Measurements from ENCODE around the gene TLE5.

TLE5 gene

DNA sequence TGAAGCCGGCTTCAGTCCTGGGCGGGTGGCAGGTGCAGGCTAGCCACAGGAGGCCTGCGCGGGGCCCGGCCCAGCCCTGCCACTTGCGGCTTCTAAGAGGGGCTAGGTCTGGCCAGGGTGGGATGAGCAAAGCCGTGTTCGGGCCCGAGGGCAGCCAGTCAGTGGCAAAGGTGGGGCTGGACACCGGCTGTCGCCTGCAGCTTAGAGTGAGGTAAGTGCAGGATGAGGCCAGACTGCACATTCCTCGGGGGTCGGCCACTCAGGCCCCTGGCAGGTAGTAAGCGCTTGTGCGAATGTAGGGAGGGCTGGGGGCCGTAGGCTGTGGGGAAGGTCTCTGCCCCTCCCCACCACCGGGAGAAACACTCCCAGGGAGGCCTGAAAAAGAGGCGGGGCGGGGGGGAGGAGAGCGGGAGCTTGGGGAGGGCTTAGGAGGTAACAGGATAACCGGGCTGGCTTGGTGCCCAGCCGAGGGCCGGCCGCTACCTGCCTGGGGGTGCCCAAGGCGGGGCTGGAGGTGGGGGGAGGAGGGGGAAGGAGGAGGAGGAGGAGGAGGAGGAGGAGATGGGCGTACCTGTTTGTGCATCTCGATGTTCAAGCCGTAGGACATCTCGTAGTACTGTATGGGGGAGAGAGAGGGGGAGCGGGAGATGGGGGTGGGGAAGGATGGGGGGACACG lies 6.4 kb downstream of the TLE5 start:
- Histone ChIP-seq H2AFZ (no peak overlapping the region), H3K9me3 (ENCODE audit: control insufficient read depth, low read length) (no peaks in the 10 kb centered on the region), H3K27me3 (ENCODE audit: control insufficient read depth, insufficient read depth, low read length) (no peaks in the 10 kb centered on the region), H3K27ac (peak overlapping the region; percentile 93), H3K4me2 (ENCODE audit: low read length) (peak overlapping the region; percentile 56), H3K79me2 (peaks cover 3% of the 10 kb centered on the region), H3K36me3 (ENCODE audit: control insufficient read depth, insufficient read depth, low read length) (no peaks in the 10 kb centered on the region), H3K4me1 (peaks cover 43% of the 10 kb centered on the region), H3K9ac (no peak overlapping the region), H3K4me3 (ENCODE audit: low read depth, low read length) (no peak overlapping the region)
- TF ChIP-seq, protein P1, sequence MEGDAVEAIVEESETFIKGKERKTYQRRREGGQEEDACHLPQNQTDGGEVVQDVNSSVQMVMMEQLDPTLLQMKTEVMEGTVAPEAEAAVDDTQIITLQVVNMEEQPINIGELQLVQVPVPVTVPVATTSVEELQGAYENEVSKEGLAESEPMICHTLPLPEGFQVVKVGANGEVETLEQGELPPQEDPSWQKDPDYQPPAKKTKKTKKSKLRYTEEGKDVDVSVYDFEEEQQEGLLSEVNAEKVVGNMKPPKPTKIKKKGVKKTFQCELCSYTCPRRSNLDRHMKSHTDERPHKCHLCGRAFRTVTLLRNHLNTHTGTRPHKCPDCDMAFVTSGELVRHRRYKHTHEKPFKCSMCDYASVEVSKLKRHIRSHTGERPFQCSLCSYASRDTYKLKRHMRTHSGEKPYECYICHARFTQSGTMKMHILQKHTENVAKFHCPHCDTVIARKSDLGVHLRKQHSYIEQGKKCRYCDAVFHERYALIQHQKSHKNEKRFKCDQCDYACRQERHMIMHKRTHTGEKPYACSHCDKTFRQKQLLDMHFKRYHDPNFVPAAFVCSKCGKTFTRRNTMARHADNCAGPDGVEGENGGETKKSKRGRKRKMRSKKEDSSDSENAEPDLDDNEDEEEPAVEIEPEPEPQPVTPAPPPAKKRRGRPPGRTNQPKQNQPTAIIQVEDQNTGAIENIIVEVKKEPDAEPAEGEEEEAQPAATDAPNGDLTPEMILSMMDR (IDR thresholded peaks at IDR 0.05): no peak

DNA sequence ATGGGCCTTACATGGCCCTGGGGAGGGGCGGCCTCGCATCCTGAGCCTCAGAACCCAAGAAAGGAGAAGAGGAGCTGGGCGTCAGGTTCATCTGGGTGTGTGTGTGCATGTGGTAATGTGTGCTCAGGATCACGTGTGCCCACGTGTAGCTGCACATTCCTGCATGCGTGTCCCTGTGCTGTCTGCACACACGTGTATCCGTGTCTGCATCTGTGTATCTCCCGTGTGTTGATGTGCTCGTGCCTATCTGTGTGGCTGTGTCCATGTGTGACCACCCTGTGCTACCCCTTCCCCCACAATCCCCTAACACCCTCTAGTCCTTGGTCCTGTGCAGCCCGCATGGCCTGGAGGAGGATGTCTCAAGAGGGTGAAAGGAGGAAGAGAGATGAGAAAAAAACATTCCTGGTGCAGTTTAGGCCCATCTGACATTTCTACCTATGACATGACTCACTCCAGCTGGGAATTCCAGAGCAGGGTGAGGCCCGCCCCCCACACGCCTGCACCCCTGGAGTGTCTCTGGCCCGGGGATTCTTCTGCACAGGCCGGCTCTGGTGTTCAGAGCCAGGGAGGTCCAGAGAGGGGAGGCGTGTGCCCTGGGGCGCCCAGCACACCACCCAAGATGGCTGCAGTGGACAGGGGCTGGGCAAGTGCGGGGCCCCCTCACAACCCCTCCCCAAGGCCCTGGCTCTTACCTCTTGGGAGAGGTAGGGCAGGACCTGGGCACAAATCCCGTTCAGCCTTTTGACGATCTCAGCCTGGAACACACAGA lies 7.1 kb downstream of the TLE5 start:
- TF ChIP-seq, protein P1 (IDR thresholded peaks at IDR 0.05): no peak
- Histone ChIP-seq H3K27me3 (ENCODE audit: control insufficient read depth, insufficient read depth, low read length) (no peaks in the 10 kb centered on the region), H3K9ac (no peak overlapping the region), H3K36me3 (ENCODE audit: control insufficient read depth, insufficient read depth, low read length) (no peaks in the 10 kb centered on the region), H3K4me3 (ENCODE audit: low read depth, low read length) (no peak overlapping the region), H3K4me1 (peaks cover 43% of the 10 kb centered on the region), H3K4me2 (ENCODE audit: low read length) (peak overlapping the region; percentile 56), H3K27ac (peak overlapping the region; percentile 2), H3K79me2 (peaks cover 3% of the 10 kb centered on the region), H2AFZ (no peak overlapping the region), H3K9me3 (ENCODE audit: control insufficient read depth, low read length) (no peaks in the 10 kb centered on the region)

DNA sequence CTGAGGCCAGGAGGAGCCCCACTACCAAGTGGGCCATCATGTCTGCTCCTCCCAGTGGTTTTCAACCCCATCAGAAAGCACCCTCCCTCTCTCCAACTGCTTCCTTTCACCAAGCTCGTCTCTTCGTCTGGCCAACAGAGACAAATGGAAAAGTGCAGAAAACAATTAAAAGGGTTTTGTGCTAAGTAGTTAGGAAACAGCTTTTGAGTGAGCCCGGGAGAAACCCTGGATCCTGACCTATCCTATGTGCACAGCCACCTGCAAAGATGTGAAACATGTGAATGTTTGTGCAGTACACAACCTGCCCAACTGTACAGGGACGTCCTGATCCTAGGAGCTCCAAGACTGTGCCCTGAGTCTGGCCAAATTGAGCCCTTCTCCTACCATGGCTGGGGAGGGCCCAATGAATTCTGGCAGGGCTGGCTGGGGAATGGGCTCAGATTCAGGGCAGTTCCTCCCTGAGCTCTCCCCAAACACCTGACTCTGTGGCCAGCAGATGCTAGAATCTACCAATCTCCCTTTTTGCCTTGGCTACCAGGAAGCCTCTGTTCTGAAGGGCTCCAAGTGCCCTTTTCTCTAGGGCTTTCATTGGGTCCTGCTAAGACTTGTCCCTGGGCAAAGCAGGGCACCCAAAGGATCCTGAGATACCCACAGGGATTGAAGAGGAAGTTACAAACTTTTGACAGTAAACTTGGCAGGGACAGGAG lies 7.9 kb downstream of the TLE5 start:
- TF ChIP-seq, protein P1 (IDR thresholded peaks at IDR 0.05): no peak
- no peaks in the 10 kb centered on the region for H3K9me3 ChIP-seq (ENCODE audit: control insufficient read depth, low read length)
- no peak overlapping the region for H3K9ac ChIP-seq
- H3K4me2 ChIP-seq (ENCODE audit: low read length): no peak overlapping the region
- H3K4me3 ChIP-seq (ENCODE audit: low read depth, low read length): no peak overlapping the region
- H3K27ac ChIP-seq: no peak overlapping the region
- H3K4me1 ChIP-seq: peaks cover 42% of the 10 kb centered on the region
- no peaks in the 10 kb centered on the region for H3K36me3 ChIP-seq (ENCODE audit: control insufficient read depth, insufficient read depth, low read length)
- no peaks in the 10 kb centered on the region for H3K27me3 ChIP-seq (ENCODE audit: control insufficient read depth, insufficient read depth, low read length)
- no peak overlapping the region for H2AFZ ChIP-seq
- no peaks in the 10 kb centered on the region for H3K79me2 ChIP-seq

DNA sequence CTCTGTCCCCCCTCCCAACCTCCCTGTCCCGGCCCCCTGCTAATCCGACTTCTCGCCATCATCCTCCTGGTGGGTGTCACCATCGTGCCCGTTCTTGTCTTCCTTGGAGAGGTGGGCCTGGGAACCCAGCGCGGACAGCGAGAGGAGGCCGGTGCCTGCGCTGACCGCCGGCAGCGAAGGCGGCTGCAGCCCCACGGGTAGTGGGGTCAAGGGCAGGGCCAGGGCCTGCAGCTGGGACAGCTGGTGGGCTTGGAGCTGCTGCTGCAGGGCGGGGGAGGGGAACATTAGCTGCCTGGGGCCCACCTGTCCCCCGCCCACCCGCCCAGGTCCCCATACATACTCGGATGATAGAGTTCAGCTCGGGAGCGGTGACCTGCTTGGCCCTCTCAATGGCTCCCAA lies 8.5 kb downstream of the TLE5 start:
- no peak overlapping the region for H3K4me2 ChIP-seq (ENCODE audit: low read length)
- peaks cover 36% of the 10 kb centered on the region for H3K4me1 ChIP-seq
- no peaks in the 10 kb centered on the region for H3K9me3 ChIP-seq (ENCODE audit: control insufficient read depth, low read length)
- H3K79me2 ChIP-seq: no peaks in the 10 kb centered on the region
- no peak overlapping the region for H3K4me3 ChIP-seq (ENCODE audit: low read depth, low read length)
- H3K27me3 ChIP-seq (ENCODE audit: control insufficient read depth, insufficient read depth, low read length): no peaks in the 10 kb centered on the region
- no peaks in the 10 kb centered on the region for H3K36me3 ChIP-seq (ENCODE audit: control insufficient read depth, insufficient read depth, low read length)
- no peak overlapping the region for H3K9ac ChIP-seq
- TF ChIP-seq, protein P1 (IDR thresholded peaks at IDR 0.05): no peak
- no peak overlapping the region for H2AFZ ChIP-seq
- no peak overlapping the region for H3K27ac ChIP-seq

Data from parathyroid adenoma (tissue), 2 donors.